Osteoblast (primary cell): Measurements from ENCODE around the gene NAV1. TPM values are rescaled to one million over a fixed set of nuclear protein-coding genes. Genes with fewer than 3 reads are reported as not detected.
A peak's percentile ranks its signal among the peaks of the same experiment; 100 is the strongest.

Source experiments
- DNase-seq: peaks from one replicate; pipeline ENCODE4 v3.0.0; 2011; ENCODE audit warnings: low spot score, mixed read lengths; ENCODE audit not compliant: insufficient read length; ENCODE audit errors: missing footprints
- H2AFZ ChIP-seq: 2 replicates; pipeline ENCODE4 v1.6.0; 2011; ENCODE audit warnings: mild to moderate bottlenecking, low read length
- H3K27ac ChIP-seq: 2 replicates; pipeline ENCODE4 v1.5.1; 2011; ENCODE audit warnings: mild to moderate bottlenecking, low read depth, low read length, moderate library complexity
- H3K27me3 ChIP-seq: 2 replicates; pipeline ENCODE4 v1.6.0; 2012; ENCODE audit warnings: mild to moderate bottlenecking, control low read depth, inconsistent platforms, low read length, moderate library complexity; ENCODE audit not compliant: insufficient read depth
- H3K36me3 ChIP-seq: 2 replicates; pipeline ENCODE4 v1.5.1; 2011; ENCODE audit warnings: mild to moderate bottlenecking, low read length, control low read depth, moderate library complexity; ENCODE audit not compliant: insufficient read depth
- H3K4me1 ChIP-seq: 2 replicates; pipeline ENCODE4 v1.5.1; 2011; ENCODE audit warnings: mild to moderate bottlenecking, low read length, control low read depth, moderate library complexity; ENCODE audit not compliant: insufficient read depth
- H3K4me2 ChIP-seq: 2 replicates; pipeline ENCODE4 v1.6.0; 2011; ENCODE audit warnings: mild to moderate bottlenecking, low read length; ENCODE audit not compliant: insufficient read depth
- H3K4me3 ChIP-seq: fragments of 200-600 bp; sonication (generic); 3 replicates; pipeline ENCODE4 v1.5.1; 2012; ENCODE audit warnings: mild to moderate bottlenecking, low read length, inconsistent platforms; ENCODE audit not compliant: insufficient read depth
- H3K79me2 ChIP-seq: 2 replicates; pipeline ENCODE4 v1.6.0; 2012; ENCODE audit warnings: mild to moderate bottlenecking, low read length, control low read depth, inconsistent platforms; ENCODE audit not compliant: insufficient read depth
- H3K9me3 ChIP-seq: 2 replicates; pipeline ENCODE4 v1.5.1; 2011; ENCODE audit warnings: low read depth, low read length, control low read depth
- H4K20me1 ChIP-seq: 2 replicates; pipeline ENCODE4 v1.6.0; 2012; ENCODE audit warnings: mild to moderate bottlenecking, low read length, control low read depth; ENCODE audit not compliant: insufficient read depth
- CTCF ChIP-seq: IDR thresholded peaks from 2 replicates; pipeline ENCODE4 v1.5.1; 2011; ENCODE audit warnings: mild to moderate bottlenecking, low read depth, low read length, moderate library complexity; ENCODE audit errors: extremely low read depth
- total RNA-seq: library from RNA; depleted of rRNA; stranded (reverse); fragments of >200 nt; gene quantifications from 2 replicates; pipeline ENCODE4 v1.2.3, GENCODE V29; 2012

Gene NAV1
- total RNA-seq, 1 donor: 47.0 TPM

GRCh38 chr1:201499795-201500669 is 38.9 kb upstream of the NAV1 start:
- H4K20me1 ChIP-seq: peaks cover 44% of the 10 kb centered on the region
- peak overlapping the region; percentile 99 for H3K27ac ChIP-seq
- H3K79me2 ChIP-seq: peaks cover 98% of the 10 kb centered on the region
- H3K4me1 ChIP-seq: peaks cover 84% of the 10 kb centered on the region
- H3K4me3 ChIP-seq: peak overlapping the region; percentile 15
- H3K4me2 ChIP-seq: peak overlapping the region; percentile 61
- no peak for TF ChIP-seq CTCF
- DNase-seq: no peak
- peaks cover 68% of the 10 kb centered on the region for H3K36me3 ChIP-seq
- no peak overlapping the region for H2AFZ ChIP-seq
- no peaks in the 10 kb centered on the region for H3K9me3 ChIP-seq
- H3K27me3 ChIP-seq: no peaks in the 10 kb centered on the region

GRCh38 chr1:201500670-201501120 is 38.2 kb upstream of the NAV1 start:
- Histone ChIP-seq H2AFZ (no peak overlapping the region), H4K20me1 (peaks cover 44% of the 10 kb centered on the region), H3K36me3 (peaks cover 61% of the 10 kb centered on the region), H3K4me3 (peak overlapping the region; percentile 15), H3K79me2 (peaks cover 98% of the 10 kb centered on the region), H3K27ac (peak overlapping the region; percentile 99), H3K4me2 (peak overlapping the region; percentile 61), H3K9me3 (no peaks in the 10 kb centered on the region), H3K4me1 (peaks cover 84% of the 10 kb centered on the region), H3K27me3 (no peaks in the 10 kb centered on the region)
- TF ChIP-seq CTCF: no peak
- no peak for DNase-seq

- DNase-seq: peak; percentile 92
- no peaks in the 10 kb centered on the region for H3K9me3 ChIP-seq
- peak overlapping the region; percentile 4 for H3K4me3 ChIP-seq
- peaks cover 44% of the 10 kb centered on the region for H4K20me1 ChIP-seq
- H3K79me2 ChIP-seq: peaks cover 98% of the 10 kb centered on the region
- peaks cover 57% of the 10 kb centered on the region for H3K36me3 ChIP-seq
- peak overlapping the region; percentile 61 for H3K4me2 ChIP-seq
- no peak for TF ChIP-seq CTCF
- H3K27me3 ChIP-seq: no peaks in the 10 kb centered on the region
- peak overlapping the region; percentile 99 for H3K27ac ChIP-seq
- peaks cover 83% of the 10 kb centered on the region for H3K4me1 ChIP-seq
- no peak overlapping the region for H2AFZ ChIP-seq
Measured at GRCh38 chr1:201501144-201501543, 37.8 kb upstream of the NAV1 start.

- no peak for DNase-seq
- TF ChIP-seq CTCF: no peak
- Histone ChIP-seq H3K27ac (peak overlapping the region; percentile 99), H3K9me3 (no peaks in the 10 kb centered on the region), H2AFZ (no peak overlapping the region), H4K20me1 (peaks cover 38% of the 10 kb centered on the region), H3K27me3 (no peaks in the 10 kb centered on the region), H3K79me2 (peaks cover 98% of the 10 kb centered on the region), H3K4me2 (peak overlapping the region; percentile 15), H3K4me1 (peaks cover 76% of the 10 kb centered on the region), H3K4me3 (no peak overlapping the region), H3K36me3 (peaks cover 49% of the 10 kb centered on the region)
Measured at GRCh38 chr1:201501812-201502510, 37.0 kb upstream of the NAV1 start.
